ENCODE results near the gene BIRC6.
"Not testable (repeated sequence)": the region's sequence is repeated elsewhere in the genome, so short reads cannot be mapped to it uniquely, and the experiment has no call there.

BIRC6 gene

DNA sequence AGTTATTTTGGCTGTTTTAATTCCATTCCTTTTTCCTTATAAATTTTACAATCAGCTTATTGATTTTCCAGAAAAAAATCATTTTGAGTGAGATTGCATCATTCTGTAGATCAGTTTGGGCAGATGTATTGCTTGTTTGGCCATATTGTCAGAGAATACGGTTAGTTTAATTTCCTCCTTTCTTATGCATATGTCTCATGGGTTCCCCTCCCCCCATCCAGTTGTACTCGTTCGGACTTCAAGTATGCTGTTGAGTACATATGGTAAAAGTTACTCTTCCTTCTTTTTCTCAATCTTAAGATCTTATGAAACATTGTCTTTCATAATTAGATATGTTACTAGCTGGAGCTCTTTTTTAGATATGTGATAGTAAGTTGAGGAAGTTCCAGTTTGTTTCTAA, 139.8 kb downstream of the BIRC6 start:
- H3K27ac Mint-ChIP-seq, result peak overlapping the region; percentile 35
- H3K36me3 Mint-ChIP-seq, result peaks cover 38% of the 10 kb centered on the region
- H3K27me3 Mint-ChIP-seq, result no peaks in the 10 kb centered on the region
- no peak for ATAC-seq
- no peaks in the 10 kb centered on the region for H3K9me3 Mint-ChIP-seq
- peaks cover 9% of the 10 kb centered on the region for H3K4me1 Mint-ChIP-seq
- H3K4me3 Mint-ChIP-seq, result no peak overlapping the region

DNA sequence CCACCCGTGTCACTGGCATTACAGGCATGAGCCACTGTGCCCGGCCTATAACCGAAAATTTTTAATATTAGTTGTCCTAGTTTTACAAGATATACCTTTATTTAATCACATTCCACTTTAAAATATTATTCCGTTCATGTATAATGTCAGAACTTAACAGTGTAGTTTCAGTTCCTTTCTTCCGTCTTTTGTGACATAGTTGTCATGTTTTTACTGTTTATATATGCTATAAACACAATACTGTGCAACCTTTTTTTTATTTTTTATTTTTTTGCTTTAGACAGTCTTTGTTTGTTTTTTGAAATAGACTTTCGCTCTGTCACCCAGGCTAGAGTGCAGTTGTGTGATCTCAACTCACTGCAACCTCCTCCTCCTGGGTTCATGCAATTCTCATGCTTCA, 141.5 kb downstream of the BIRC6 start:
- peak; percentile 53 for ATAC-seq
- peaks cover 9% of the 10 kb centered on the region for H3K4me1 Mint-ChIP-seq
- no peak overlapping the region for H3K4me3 Mint-ChIP-seq
- H3K27ac Mint-ChIP-seq, result peak overlapping the region; percentile 57
- peaks cover 45% of the 10 kb centered on the region for H3K36me3 Mint-ChIP-seq
- no peaks in the 10 kb centered on the region for H3K27me3 Mint-ChIP-seq
- no peaks in the 10 kb centered on the region for H3K9me3 Mint-ChIP-seq

DNA sequence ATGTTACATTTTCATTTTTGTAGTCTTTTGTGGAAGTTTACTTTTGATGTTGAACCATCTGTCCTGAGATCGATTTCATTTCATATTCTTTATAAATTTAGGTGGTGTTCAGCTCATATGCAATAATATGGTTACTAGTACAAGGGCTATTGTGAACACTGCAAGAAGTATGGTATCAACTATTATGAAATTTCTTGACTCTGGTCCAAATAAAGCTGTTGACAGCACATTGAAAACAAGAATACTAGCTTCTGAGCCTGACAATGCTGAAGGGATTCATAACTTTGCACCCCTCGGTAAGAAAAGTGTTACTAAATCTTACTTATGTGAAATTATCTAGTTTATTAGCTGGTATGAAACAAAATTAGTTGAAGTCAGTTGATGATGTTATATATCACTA, 146.1 kb downstream of the BIRC6 start:
- H3K4me1 Mint-ChIP-seq, result peaks cover 9% of the 10 kb centered on the region

DNA sequence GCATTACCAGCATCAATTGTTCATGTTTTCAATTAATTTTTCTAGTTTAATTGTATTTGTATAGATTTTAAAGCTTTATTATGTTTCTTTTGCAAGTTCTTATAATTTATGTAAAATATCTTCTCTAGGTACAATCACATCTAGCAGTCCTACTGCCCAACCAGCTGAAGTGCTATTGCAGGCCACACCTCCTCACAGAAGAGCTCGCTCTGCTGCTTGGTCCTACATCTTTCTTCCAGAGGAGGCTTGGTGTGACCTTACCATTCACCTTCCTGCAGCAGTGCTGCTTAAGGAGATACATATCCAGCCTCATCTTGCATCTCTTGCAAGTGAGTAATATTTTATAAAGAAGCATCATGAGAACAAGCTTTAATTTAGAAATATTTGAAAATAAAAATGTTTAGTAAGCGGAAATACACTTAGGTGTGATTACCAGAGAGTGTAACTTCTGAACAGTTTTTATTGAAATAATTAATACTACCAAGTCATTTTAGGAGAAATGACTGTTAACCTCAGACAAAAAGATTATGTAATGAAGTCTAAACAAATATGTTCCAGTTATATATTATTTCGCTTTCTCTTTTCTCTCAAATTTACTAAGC, 148.2 kb downstream of the BIRC6 start:
- H3K27me3 Mint-ChIP-seq, result no peaks in the 10 kb centered on the region
- no peak overlapping the region for H3K4me3 Mint-ChIP-seq
- ATAC-seq, result no peak
- no peaks in the 10 kb centered on the region for H3K9me3 Mint-ChIP-seq
- peaks cover 9% of the 10 kb centered on the region for H3K4me1 Mint-ChIP-seq
- peaks cover 25% of the 10 kb centered on the region for H3K36me3 Mint-ChIP-seq
- H3K27ac Mint-ChIP-seq, result no peak overlapping the region

More for the DNA sequence above, 146.1 kb downstream of the BIRC6 start:
- ATAC-seq, result no peak
- Mint-ChIP-seq H3K27ac (no peak overlapping the region), H3K27me3 (no peaks in the 10 kb centered on the region), H3K36me3 (peaks cover 34% of the 10 kb centered on the region), H3K4me3 (no peak overlapping the region), H3K9me3 (no peaks in the 10 kb centered on the region)

DNA sequence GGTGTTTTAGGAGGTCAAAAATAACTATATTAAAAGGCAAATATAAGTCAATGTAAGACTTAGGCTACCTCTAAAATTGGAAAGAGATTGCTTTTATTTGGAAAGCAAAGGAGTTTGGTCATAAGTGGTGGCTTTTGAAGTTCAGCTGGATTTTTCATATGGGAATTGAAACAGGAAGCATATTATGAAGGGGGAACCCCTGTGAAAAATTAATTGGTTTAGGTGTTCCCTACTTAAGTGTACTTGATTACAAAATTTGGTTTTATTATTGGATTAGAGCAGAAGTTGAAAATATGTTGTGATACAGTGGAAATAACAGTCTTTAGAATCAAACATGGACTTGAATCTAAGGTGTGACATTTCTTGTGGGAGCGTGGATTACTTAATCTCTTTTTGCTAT, 149.6 kb downstream of the BIRC6 start:
- no peak overlapping the region for H3K4me3 Mint-ChIP-seq

DNA sequence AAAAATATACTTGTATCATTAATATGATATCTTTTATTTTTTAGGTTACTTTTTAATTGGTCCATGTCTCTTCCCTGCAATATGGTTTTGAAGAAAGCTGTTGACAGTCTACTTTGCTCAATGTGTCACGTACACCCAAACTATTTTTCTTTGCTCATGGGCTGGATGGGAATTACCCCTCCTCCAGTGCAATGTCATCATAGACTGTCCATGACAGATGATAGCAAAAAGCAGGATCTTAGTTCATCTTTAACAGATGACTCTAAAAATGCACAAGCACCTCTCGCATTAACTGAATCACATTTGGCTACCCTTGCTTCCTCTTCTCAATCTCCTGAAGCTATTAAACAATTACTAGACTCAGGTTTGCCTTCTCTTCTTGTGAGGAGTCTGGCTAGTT, 158.1 kb downstream of the BIRC6 start:
- no peaks in the 10 kb centered on the region for H3K27me3 Mint-ChIP-seq
- no peaks in the 10 kb centered on the region for H3K9me3 Mint-ChIP-seq
- H3K27ac Mint-ChIP-seq, result no peak overlapping the region
- ATAC-seq, result no peak
- H3K36me3 Mint-ChIP-seq, result peaks cover 65% of the 10 kb centered on the region
- H3K4me1 Mint-ChIP-seq, result no peaks in the 10 kb centered on the region
- H3K4me3 Mint-ChIP-seq, result no peak overlapping the region

More for the DNA sequence above, 149.6 kb downstream of the BIRC6 start:
- H3K4me1 Mint-ChIP-seq, result peaks cover 9% of the 10 kb centered on the region
- no peaks in the 10 kb centered on the region for H3K27me3 Mint-ChIP-seq
- peak overlapping the region; percentile 24 for H3K27ac Mint-ChIP-seq
- no peaks in the 10 kb centered on the region for H3K9me3 Mint-ChIP-seq
- H3K36me3 Mint-ChIP-seq, result peaks cover 30% of the 10 kb centered on the region
- no peak for ATAC-seq

DNA sequence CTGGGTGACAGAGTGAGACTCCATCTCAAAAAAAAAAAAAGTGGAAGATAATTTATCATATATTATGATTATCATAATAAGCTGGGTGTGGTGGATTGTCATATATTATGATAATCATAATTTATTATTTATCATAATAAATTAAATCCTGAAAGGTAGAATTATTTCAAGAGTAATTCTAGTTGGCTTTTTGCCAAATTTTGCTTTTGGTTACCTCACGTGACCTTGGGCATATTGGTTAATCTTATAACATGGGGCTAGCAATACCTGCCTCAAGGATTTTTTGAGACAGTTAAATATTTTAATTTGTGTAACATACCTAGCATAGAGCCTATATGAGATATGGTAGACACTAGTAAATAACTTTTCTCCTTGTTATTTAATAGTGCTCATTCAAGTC, 159.7 kb downstream of the BIRC6 start:
- Mint-ChIP-seq H3K4me1 (no peaks in the 10 kb centered on the region), H3K27ac (no peak overlapping the region), H3K9me3 (no peaks in the 10 kb centered on the region), H3K4me3 (no peak overlapping the region), H3K27me3 (no peaks in the 10 kb centered on the region), H3K36me3 (peaks cover 67% of the 10 kb centered on the region)
- ATAC-seq, result no peak

DNA sequence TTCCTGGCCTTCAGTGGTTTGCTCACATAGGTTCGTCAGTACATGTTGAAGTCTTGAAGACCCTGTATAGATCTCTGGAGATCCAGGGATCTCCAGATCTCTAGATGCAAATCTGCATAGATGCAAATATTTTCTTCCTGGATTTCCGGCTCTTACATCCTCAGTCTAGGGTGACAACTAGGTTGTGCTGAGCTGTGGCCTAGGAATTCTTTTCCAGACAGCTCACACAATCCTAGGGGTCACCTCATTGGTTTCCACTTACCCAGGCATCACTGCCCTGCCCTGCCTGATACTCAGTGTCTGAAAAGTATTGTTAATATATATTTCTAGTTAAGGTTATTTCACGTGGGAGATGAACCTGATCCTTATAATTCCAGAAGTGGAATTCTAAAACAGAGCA, 165.9 kb downstream of the BIRC6 start:
- Mint-ChIP-seq H3K9me3 (no peaks in the 10 kb centered on the region), H3K4me3 (no peak overlapping the region), H3K4me1 (no peaks in the 10 kb centered on the region), H3K27me3 (no peaks in the 10 kb centered on the region), H3K27ac (no peak overlapping the region), H3K36me3 (peaks cover 57% of the 10 kb centered on the region)
- ATAC-seq, result no peak

DNA sequence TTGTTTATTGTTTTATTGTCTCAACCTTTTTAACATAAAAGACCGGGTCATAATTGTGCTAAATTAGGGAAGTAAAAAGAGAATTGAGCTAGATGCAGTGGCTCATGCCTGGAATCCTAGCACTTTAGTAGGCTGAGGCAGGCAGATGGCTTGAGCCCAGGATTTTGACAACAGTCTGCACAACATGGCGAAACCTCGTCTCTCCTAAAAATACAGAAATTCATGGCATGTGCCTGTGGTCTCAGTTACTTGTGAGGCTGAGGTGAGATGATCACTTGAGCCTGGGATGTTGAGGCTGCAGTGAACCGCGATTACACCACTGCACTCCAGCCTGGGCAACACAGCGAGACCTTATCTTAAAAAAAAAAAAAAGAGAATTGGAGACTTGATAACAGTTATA, 166.9 kb downstream of the BIRC6 start:
- Mint-ChIP-seq H3K36me3 (peaks cover 53% of the 10 kb centered on the region), H3K4me3 (no peak overlapping the region), H3K27me3 (no peaks in the 10 kb centered on the region), H3K4me1 (no peaks in the 10 kb centered on the region), H3K9me3 (no peaks in the 10 kb centered on the region), H3K27ac (no peak overlapping the region)
- ATAC-seq, result no peak

DNA sequence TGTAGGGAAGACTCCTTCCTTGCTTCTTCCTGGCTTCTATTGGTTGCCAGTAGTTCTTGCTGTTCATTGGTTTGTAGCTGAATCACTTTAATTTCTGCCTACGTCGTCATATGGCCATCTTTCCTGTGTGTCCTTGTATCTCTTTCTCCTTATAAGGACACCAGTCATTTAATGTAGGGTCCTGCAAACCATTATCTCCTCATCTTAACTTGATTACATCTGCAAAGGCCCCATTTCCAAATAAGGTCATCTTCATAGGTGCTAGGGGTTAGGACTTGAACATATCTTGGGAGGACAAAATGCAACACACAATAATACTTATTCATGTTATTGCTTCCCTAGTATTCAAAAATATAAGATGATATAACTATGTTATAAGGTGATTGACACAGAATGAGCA, 175.5 kb downstream of the BIRC6 start:
- peaks cover 67% of the 10 kb centered on the region for H3K36me3 Mint-ChIP-seq
- H3K4me1 Mint-ChIP-seq, result no peaks in the 10 kb centered on the region
- H3K9me3 Mint-ChIP-seq, result no peaks in the 10 kb centered on the region
- H3K27me3 Mint-ChIP-seq, result no peaks in the 10 kb centered on the region
- no peak overlapping the region for H3K27ac Mint-ChIP-seq
- no peak for ATAC-seq
- H3K4me3 Mint-ChIP-seq, result no peak overlapping the region

DNA sequence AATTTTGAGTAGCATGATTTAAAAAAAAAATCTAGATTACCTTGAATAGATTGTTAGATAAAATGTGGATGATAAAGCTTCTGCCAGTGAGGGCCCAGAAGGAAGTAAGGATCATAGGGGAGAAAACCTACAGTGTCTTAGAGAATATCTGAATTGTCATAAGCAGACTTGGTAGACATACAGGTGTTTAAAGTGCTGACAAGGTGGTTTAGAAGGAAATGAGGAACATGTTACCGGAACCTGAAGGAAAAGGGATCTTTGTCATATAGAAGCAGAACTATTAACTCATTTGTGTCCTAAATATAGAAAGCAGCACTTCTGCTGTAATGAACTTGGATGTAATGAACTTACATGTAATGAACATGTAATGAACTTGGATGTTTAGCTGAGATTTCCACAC, 176.1 kb downstream of the BIRC6 start:
- no peaks in the 10 kb centered on the region for H3K4me1 Mint-ChIP-seq

DNA sequence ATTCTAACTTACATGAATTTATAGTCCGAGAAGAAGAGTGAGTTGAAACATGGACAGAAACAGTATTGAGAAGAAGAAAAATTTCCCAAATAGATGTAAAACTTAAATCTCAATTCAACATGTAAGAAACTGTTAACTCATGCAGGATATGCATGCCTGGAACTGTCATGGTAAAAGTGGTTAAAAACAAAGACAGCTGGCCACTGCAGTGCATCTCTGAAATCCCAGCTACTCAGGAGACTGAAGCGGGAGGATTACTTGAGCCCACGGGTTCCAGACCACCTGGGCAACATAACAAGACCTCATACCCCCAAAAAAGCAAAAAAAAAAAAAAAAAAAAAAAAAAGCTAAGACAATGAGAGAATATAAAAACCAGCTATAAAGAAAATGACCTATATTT, 178.0 kb downstream of the BIRC6 start:
- Mint-ChIP-seq H3K9me3 (no peaks in the 10 kb centered on the region), H3K36me3 (peaks cover 71% of the 10 kb centered on the region), H3K27ac (no peak overlapping the region), H3K4me1 (no peaks in the 10 kb centered on the region), H3K27me3 (no peaks in the 10 kb centered on the region), H3K4me3 (no peak overlapping the region)
- no peak for ATAC-seq

More for the DNA sequence above, 176.1 kb downstream of the BIRC6 start:
- Mint-ChIP-seq H3K27me3 (no peaks in the 10 kb centered on the region), H3K9me3 (no peaks in the 10 kb centered on the region), H3K27ac (no peak overlapping the region), H3K36me3 (peaks cover 60% of the 10 kb centered on the region), H3K4me3 (no peak overlapping the region)
- ATAC-seq, result no peak

DNA sequence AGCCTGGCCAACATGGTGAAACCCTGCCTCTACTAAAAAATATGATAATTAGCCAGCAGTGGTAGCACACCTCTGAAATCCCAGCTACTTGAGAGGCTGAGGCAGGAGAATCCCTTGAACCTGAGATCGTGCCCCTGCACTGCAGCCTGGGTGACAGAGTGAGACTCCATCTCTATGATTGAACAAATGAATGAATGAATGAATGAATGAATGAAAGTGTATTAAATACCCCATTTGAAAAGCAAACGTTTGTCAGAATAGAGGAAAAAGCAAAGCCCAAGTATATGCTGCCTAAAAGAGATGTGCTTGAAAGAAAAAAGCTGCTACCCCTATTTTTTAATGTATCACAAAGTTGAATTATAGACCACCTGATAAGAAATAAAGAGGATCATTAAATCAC, 181.9 kb downstream of the BIRC6 start:
- ATAC-seq, result no peak
- no peaks in the 10 kb centered on the region for H3K4me1 Mint-ChIP-seq
- no peak overlapping the region for H3K4me3 Mint-ChIP-seq
- no peaks in the 10 kb centered on the region for H3K27me3 Mint-ChIP-seq
- H3K9me3 Mint-ChIP-seq, result no peaks in the 10 kb centered on the region
- no peak overlapping the region for H3K27ac Mint-ChIP-seq
- peaks cover 45% of the 10 kb centered on the region for H3K36me3 Mint-ChIP-seq

DNA sequence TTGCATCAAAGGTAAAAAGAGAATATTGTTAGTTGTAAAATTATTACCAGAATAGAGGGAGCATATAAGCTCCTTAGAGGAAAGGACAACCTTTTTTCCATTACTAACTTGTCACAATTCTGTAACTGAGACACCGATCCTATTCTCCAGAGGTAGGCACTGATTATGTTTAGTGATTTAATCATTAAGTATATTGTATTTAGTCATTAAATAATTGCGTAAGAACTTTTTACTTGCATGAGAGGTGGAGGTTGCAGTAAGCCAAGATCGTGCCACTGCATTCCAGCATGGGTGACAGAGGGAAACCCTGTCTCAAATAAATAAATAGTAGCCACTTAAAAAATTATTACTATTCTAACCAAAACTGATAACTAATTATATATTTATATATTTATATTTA, 195.7 kb downstream of the BIRC6 start:
- not testable (repeated sequence) for H3K4me3 Mint-ChIP-seq, H3K36me3 Mint-ChIP-seq, H3K27me3 Mint-ChIP-seq, H3K9me3 Mint-ChIP-seq, ATAC-seq, H3K4me1 Mint-ChIP-seq, H3K27ac Mint-ChIP-seq

DNA sequence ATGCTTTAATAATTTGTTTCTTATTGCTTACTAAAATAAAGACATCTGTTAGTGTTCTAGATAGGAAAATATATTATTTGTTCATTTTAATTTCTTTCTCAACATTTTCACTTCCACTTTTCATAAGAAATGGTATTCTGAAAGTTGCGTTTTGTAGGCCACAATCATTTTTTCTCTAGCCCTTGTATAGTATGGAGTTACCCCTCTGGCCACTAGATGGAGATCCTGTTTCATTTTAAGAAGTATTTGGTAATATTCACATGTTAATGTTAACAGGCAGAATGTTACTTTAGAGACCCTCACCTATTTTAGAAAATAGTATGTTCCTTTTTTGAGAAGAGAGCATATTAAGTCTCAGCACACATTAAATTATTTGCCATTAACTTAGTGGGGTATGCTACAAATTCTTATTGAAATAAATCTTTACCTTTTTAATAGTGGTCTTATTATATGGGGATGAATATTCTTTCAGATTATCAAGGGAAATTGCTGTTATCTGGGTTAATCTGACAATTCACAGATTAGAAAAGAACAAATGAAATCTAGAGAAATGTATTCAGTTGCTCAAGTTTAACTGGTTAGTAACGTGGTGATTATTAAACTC, 197.1 kb downstream of the BIRC6 start:
- Mint-ChIP-seq H3K27me3 (no peaks in the 10 kb centered on the region), H3K9me3 (no peaks in the 10 kb centered on the region), H3K4me1 (no peaks in the 10 kb centered on the region), H3K36me3 (peaks cover 7% of the 10 kb centered on the region), H3K4me3 (no peak overlapping the region), H3K27ac (no peak overlapping the region)
- ATAC-seq, result peak; percentile 83

DNA sequence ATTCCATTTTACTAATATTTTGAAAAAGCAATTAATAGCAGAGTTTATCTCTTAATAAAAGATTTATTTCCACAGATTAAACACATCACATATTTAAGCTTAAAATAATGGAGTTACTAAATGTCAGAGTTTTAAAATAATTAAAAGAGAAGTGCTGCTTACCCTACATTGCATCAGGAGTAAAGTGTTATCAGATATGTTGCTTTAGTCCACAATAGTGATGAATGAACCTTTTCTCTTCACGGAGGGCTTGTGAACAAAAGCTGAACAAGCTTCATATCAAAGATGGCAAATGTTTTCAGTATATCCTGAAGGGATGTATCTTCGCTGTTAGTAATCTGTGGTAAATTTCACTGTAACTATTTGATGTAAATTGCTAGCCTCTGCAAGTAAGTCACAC, 201.7 kb downstream of the BIRC6 start:
- Mint-ChIP-seq H3K36me3 (peaks cover 29% of the 10 kb centered on the region), H3K27ac (no peak overlapping the region), H3K9me3 (no peaks in the 10 kb centered on the region), H3K4me3 (no peak overlapping the region), H3K4me1 (no peaks in the 10 kb centered on the region), H3K27me3 (no peaks in the 10 kb centered on the region)
- no peak for ATAC-seq

Data from stimulated activated memory B cell treated with anti-CD40 and anti-IgM and Interleukin-4, amounts not matched to agents 10 μg/mL and 1 μg/mL and 100 μg/mL, for 72 hours (primary cell).